Activated B cell treated with CpG ODN at 0.5 μM for 24 hours (primary cell): Measurements from ENCODE around the gene LRRC27. TPM values are rescaled to one million over a fixed set of nuclear protein-coding genes. Genes with fewer than 3 reads are reported as not detected.

Experiments
- ATAC-seq: fragments of 200-7000 bp; cut with Tn5 transposase; one replicate; pipeline ENCODE4 v1.10.0; 2021; ENCODE audit warnings: low read depth, mild to moderate bottlenecking, moderate library complexity
- CTCF ChIA-PET: fragments of 350-600 bp; sonication (Branson Sonifier 250); formaldehyde crosslinking; loops from one replicate; lab custom pipeline; 2021; ENCODE audit warnings: antibody characterized with exemption; lab: Charles Lee
- POLR2A ChIA-PET: fragments of 350-600 bp; sonication (Branson Sonifier 250); formaldehyde crosslinking; loops from one replicate; lab custom pipeline; 2021; ENCODE audit warnings: antibody characterized with exemption; lab: Charles Lee
- DNase-seq: peaks from one replicate; pipeline ENCODE4 v3.0.0; 2022
- H3K27ac Mint-ChIP-seq: one replicate; pipeline ENCODE4 v1.8.0; 2020; ENCODE audit warnings: mixed read lengths
- H3K27me3 Mint-ChIP-seq: one replicate; pipeline ENCODE4 v1.8.0; 2021; ENCODE audit warnings: mixed read lengths
- H3K36me3 Mint-ChIP-seq: one replicate; pipeline ENCODE4 v1.8.0; 2021; ENCODE audit warnings: low read depth, mixed read lengths
- H3K4me1 Mint-ChIP-seq: one replicate; pipeline ENCODE4 v1.8.0; 2021; ENCODE audit warnings: mixed read lengths
- H3K4me3 Mint-ChIP-seq: one replicate; pipeline ENCODE4 v1.8.0; 2020; ENCODE audit warnings: mild to moderate bottlenecking, mixed read lengths
- H3K9me3 Mint-ChIP-seq: one replicate; pipeline ENCODE4 v1.8.0; 2020; ENCODE audit warnings: mixed read lengths
- intact Hi-C: fragments of 100-400 bp; cut with micrococcal nuclease; formaldehyde crosslinking; loops from one replicate; pipeline ENCODE4 v1.15.1; 2024
- total RNA-seq: library from RNA; stranded (reverse); gene quantifications from 2 replicates; pipeline ENCODE4 v1.2.3, GENCODE V29; 2022
- TF ChIP-seq, protein P1 (sequence below): fragments of 200-600 bp; IDR thresholded peaks from one replicate; pipeline ENCODE4 v1.8.0; 2022; ENCODE audit warnings: antibody characterized with exemption, mild to moderate bottlenecking

Gene LRRC27
- total RNA-seq, 1 donor from 2014 or later: 15.2 TPM

DNA sequence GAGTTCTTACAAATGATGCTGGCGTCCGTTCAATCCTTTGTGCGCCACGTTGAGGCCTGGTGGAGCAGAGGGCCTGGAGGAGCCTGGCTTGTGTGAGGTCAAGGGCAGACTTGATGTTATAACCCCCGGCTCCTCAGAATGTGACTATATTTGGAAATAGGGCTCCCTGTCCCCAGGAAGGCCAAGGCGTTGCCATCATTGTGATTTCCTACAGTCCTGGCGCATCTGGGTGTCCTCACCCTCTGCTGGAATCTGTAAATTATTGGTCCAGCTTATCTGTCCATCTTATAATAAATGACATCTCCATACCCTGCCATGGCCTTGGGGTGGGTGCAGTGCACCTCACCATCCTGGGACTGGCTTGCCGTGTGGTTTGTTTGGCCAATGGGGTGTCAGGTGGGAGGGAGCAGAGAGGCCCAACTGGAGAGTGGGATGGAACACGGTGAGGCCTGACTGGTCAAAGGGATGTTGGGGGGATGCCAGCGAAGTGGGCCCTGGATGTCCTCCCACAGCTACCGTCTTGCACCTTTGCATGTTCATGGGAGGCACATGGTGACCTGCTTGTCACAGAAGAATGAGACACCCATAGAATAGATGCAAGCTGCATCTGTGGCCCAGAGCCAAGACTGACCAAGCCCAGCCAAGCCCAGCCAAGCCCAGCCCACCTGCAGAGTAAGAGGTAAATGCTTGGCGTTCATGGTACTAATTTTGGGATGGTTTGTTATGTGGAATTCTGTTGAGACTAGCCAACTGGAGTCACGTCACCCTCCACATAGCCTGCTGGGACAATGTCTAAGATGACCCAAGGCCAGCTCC lies 11.1 kb upstream of the LRRC27 start:
- peaks cover 17% of the 10 kb centered on the region for H3K36me3 Mint-ChIP-seq
- CTCF ChIA-PET: no interaction called here
- H3K27me3 Mint-ChIP-seq: no peaks in the 10 kb centered on the region
- intact Hi-C loops: loop anchor here (1.0 kb wide), 1 partner anchor 11 kb away; the partner anchor contains the start of gene LRRC27
- H3K27ac Mint-ChIP-seq: no peak overlapping the region
- TF ChIP-seq, protein P1, sequence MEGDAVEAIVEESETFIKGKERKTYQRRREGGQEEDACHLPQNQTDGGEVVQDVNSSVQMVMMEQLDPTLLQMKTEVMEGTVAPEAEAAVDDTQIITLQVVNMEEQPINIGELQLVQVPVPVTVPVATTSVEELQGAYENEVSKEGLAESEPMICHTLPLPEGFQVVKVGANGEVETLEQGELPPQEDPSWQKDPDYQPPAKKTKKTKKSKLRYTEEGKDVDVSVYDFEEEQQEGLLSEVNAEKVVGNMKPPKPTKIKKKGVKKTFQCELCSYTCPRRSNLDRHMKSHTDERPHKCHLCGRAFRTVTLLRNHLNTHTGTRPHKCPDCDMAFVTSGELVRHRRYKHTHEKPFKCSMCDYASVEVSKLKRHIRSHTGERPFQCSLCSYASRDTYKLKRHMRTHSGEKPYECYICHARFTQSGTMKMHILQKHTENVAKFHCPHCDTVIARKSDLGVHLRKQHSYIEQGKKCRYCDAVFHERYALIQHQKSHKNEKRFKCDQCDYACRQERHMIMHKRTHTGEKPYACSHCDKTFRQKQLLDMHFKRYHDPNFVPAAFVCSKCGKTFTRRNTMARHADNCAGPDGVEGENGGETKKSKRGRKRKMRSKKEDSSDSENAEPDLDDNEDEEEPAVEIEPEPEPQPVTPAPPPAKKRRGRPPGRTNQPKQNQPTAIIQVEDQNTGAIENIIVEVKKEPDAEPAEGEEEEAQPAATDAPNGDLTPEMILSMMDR: no peak
- H3K4me3 Mint-ChIP-seq: no peak overlapping the region
- no peak for ATAC-seq
- POLR2A ChIA-PET: interaction anchor here (1.2 kb wide), 1 partner anchor 11 kb away, joined by 4 read pairs; the partner anchor contains the start of gene LRRC27
- no peak for DNase-seq
- peaks cover 10% of the 10 kb centered on the region for H3K4me1 Mint-ChIP-seq
- no peaks in the 10 kb centered on the region for H3K9me3 Mint-ChIP-seq

DNA sequence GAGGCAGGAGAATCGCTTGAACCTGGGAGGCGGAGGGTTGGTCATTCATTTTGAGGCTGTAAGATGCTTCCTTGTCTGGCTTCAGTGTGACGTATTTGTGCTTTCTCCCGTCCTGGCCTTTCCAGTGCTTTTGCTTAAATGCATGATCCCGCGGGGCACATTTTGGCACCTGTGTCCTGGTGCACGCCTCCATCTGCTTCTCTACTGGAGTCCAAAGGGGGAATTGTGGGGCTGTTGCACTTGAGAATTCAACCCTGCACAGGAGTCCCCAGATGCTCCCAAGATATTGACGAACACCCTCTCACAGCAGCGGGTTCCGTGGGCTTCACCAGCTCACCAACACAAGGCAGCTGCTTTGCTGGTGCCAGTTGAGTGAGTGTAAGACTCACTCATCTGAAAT lies 10.3 kb upstream of the LRRC27 start:
- TF ChIP-seq, protein P1: no peak
- H3K4me3 Mint-ChIP-seq: no peak overlapping the region
- H3K27ac Mint-ChIP-seq: no peak overlapping the region
- no peaks in the 10 kb centered on the region for H3K27me3 Mint-ChIP-seq
- intact Hi-C loops: no loop called here
- H3K9me3 Mint-ChIP-seq: no peaks in the 10 kb centered on the region
- DNase-seq (no peak), ATAC-seq (no peak)
- ChIA-PET CTCF (no interaction called here), POLR2A (no interaction called here)
- peaks cover 23% of the 10 kb centered on the region for H3K36me3 Mint-ChIP-seq
- peaks cover 19% of the 10 kb centered on the region for H3K4me1 Mint-ChIP-seq

DNA sequence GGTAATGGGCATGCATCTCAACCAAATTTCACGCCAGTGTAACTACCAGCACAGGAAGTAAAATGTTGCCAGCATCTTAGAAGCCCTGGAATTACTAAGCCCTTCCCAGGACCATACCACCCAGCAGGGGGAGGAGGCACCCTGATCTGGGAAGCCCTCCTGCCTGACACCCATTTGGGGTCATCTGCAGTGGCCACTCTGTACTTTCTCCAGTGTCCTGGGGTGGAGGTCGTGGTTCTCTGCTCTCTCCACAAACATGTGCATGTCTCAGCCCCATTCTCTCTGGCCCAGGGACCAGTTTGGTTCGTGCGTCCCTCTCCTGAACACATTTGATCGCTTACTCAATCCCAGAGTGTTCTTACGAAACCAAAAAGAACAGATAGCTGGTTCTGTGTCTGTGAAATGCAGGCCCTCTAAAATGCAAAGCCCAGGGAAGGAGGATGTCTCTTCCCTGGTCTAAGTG lies 9.4 kb upstream of the LRRC27 start:
- POLR2A ChIA-PET: no interaction called here
- Mint-ChIP-seq H3K4me3 (no peak overlapping the region), H3K27me3 (no peaks in the 10 kb centered on the region), H3K9me3 (no peaks in the 10 kb centered on the region), H3K4me1 (peaks cover 24% of the 10 kb centered on the region), H3K27ac (no peak overlapping the region), H3K36me3 (peaks cover 28% of the 10 kb centered on the region)
- DNase-seq: no peak
- ATAC-seq: no peak
- intact Hi-C loops: no loop called here
- CTCF ChIA-PET: no interaction called here
- TF ChIP-seq, protein P1: no peak

DNA sequence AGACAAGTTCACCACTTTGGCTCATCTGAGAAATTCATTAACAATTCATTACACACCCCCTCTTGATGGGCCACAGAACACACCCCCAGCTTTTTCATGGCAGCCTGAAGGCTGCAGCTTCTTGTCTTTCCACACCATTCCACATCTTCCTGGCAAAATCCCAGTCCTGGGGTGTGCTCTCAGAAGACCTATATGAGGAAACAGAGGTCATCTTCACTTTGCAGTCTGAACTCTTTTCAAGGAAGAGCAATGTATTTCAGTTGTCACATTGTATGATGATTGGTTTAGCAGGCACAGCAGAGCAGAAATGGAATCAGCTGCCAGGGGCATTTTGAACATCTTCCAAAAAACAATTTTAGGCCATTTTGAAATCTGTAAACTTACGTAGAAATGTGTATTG lies 7.8 kb upstream of the LRRC27 start:
- no peaks in the 10 kb centered on the region for H3K27me3 Mint-ChIP-seq
- H3K36me3 Mint-ChIP-seq: peaks cover 39% of the 10 kb centered on the region
- intact Hi-C loops: no loop called here
- H3K4me1 Mint-ChIP-seq: peaks cover 38% of the 10 kb centered on the region
- ChIA-PET POLR2A (no interaction called here), CTCF (no interaction called here)
- no peaks in the 10 kb centered on the region for H3K9me3 Mint-ChIP-seq
- no peak for ATAC-seq
- TF ChIP-seq, protein P1: no peak
- no peak overlapping the region for H3K27ac Mint-ChIP-seq
- H3K4me3 Mint-ChIP-seq: no peak overlapping the region
- DNase-seq: no peak

DNA sequence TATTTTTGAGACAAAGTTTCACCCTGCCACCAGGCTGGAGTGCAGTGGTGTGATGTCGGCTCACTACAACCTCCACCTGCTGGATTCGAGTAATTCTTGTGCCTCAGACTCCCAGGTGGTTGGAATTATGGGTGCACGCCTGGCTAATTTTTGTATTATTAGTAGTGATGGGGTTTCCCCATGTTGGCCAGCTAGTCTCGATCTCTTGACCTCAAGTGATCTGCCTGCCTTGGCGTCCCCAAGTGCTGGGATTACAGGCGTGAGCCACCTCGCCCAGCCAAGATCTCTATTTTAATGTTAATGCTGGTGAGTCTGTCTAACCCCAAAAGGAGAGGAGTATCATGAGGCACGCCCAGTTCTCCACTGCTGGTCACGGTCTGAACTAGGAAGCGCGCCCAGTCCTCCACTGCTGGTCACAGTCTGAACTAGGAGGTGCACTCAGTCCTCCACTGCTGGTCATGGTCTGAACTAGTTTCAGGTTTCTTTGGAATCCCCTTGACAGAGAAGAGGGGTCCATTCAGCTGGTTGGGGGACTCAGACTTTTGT lies 5.6 kb upstream of the LRRC27 start:
- Mint-ChIP-seq H3K36me3 (peaks cover 48% of the 10 kb centered on the region), H3K27ac (peak overlapping the region; percentile 53), H3K9me3 (no peaks in the 10 kb centered on the region), H3K4me1 (peaks cover 52% of the 10 kb centered on the region), H3K4me3 (no peak overlapping the region), H3K27me3 (no peaks in the 10 kb centered on the region)
- DNase-seq (no peak), ATAC-seq (no peak)
- intact Hi-C loops: no loop called here
- ChIA-PET POLR2A (no interaction called here), CTCF (no interaction called here)
- TF ChIP-seq, protein P1: no peak
